DOHH2 (cell line): Measurements from ENCODE around the gene TMA7.

Experiments used
- H3F3A ChIP-seq: fragments of 200-600 bp; sonication (generic), shearing (Covaris generic); 2 replicates; pipeline ENCODE4 v1.6.0; 2016; ENCODE audit warnings: antibody characterized with exemption, mild to moderate bottlenecking; ENCODE audit not compliant: control insufficient read depth, insufficient read depth
- H3K27ac ChIP-seq: fragments of 200-600 bp; sonication (generic); 2 replicates; pipeline ENCODE4 v1.5.1; 2014; ENCODE audit warnings: low read depth, mild to moderate bottlenecking, low read length, moderate library complexity
- H3K27me3 ChIP-seq: fragments of 200-600 bp; sonication (generic); 2 replicates; pipeline ENCODE4 v1.6.1; 2014; ENCODE audit warnings: mild to moderate bottlenecking, low read length, mixed read lengths; ENCODE audit not compliant: control insufficient read depth
- H3K36me3 ChIP-seq: fragments of 200-600 bp; sonication (generic); 2 replicates; pipeline ENCODE4 v1.6.1; 2014; ENCODE audit warnings: mild to moderate bottlenecking, low read length, moderate library complexity, mixed read lengths; ENCODE audit not compliant: control insufficient read depth
- H3K4me1 ChIP-seq: fragments of 200-600 bp; sonication (generic); 2 replicates; pipeline ENCODE4 v1.6.1; 2014; ENCODE audit warnings: mild to moderate bottlenecking, low read length, mixed read lengths; ENCODE audit not compliant: control insufficient read depth
- H3K4me2 ChIP-seq: fragments of 200-600 bp; sonication (generic); 2 replicates; pipeline ENCODE4 v1.6.0; 2014; ENCODE audit warnings: mild to moderate bottlenecking, low read length, moderate library complexity
- H3K4me3 ChIP-seq: fragments of 200-600 bp; sonication (generic); 2 replicates; pipeline ENCODE4 v1.5.1; 2014; ENCODE audit warnings: mild to moderate bottlenecking, low read length, mixed read lengths
- H3K79me2 ChIP-seq: fragments of 200-600 bp; sonication (generic); 2 replicates; pipeline ENCODE4 v1.6.1; 2014; ENCODE audit warnings: mild to moderate bottlenecking, low read length, mixed read lengths; ENCODE audit not compliant: control insufficient read depth
- H3K9me2 ChIP-seq: fragments of 200-600 bp; sonication (generic); replicated peaks from 2 replicates; pipeline ENCODE4 v1.6.1; 2014; ENCODE audit warnings: mild to moderate bottlenecking, low read length, mixed read lengths; ENCODE audit not compliant: control insufficient read depth
- H3K9me3 ChIP-seq: fragments of 200-600 bp; sonication (generic); 2 replicates; pipeline ENCODE4 v1.6.1; 2014; ENCODE audit warnings: antibody characterized with exemption, low read length, mixed read lengths; ENCODE audit not compliant: control insufficient read depth, insufficient read depth
- H4K20me1 ChIP-seq: fragments of 200-600 bp; sonication (generic); 2 replicates; pipeline ENCODE4 v1.6.0; 2014; ENCODE audit warnings: low read depth, mild to moderate bottlenecking, antibody characterized with exemption, low read length, moderate library complexity; ENCODE audit not compliant: control insufficient read depth, insufficient read depth
- CTCF ChIP-seq: fragments of 200-600 bp; sonication (generic); IDR thresholded peaks from one replicate; pipeline ENCODE4 v1.5.1; 2014; ENCODE audit warnings: antibody characterized with exemption, mild to moderate bottlenecking, low read depth, low read length; ENCODE audit not compliant: poor library complexity, severe bottlenecking
- EZH2phosphoT487 ChIP-seq: fragments of 200-600 bp; sonication (generic); IDR thresholded peaks from 2 replicates; pipeline ENCODE4 v1.6.1; 2017; ENCODE audit warnings: borderline replicate concordance, mild to moderate bottlenecking, antibody characterized with exemption, low read length, moderate library complexity, mixed read lengths

Gene TMA7

DNA sequence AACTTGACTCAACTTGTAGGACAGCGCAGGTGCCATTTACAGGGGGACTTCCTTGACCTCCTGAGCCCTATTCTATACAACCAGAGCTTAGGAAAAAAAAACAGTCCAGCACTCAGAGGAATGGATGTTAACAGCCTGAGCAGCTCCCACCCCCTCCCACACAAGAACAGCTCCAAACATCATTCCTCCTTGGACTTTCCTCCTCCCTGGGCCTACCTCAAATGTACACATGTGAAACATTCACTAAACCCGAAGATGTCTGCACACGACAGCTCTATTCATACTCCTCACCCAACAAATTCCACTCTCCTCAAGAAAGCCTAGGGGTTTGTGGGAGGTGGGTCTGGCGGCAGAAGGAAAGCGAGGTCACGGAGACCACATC, 6.0 kb downstream of the TMA7 start:
- Histone ChIP-seq H3K9me3 (no peaks in the 10 kb centered on the region), H3K4me2 (peak overlapping the region; percentile 89), H4K20me1 (peaks cover 7% of the 10 kb centered on the region), H3F3A (peaks cover 34% of the 10 kb centered on the region), H3K27ac (no peak overlapping the region), H3K79me2 (peaks cover 56% of the 10 kb centered on the region), H3K27me3 (no peaks in the 10 kb centered on the region), H3K36me3 (peaks cover 59% of the 10 kb centered on the region), H3K4me3 (peak overlapping the region; percentile 79), H3K9me2 (no peaks in the 10 kb centered on the region), H3K4me1 (peaks cover 27% of the 10 kb centered on the region)
- no peak for TF ChIP-seq EZH2phosphoT487

- Histone ChIP-seq H3K27me3 (no peaks in the 10 kb centered on the region), H3K9me3 (no peaks in the 10 kb centered on the region), H3K4me3 (peak within 1 kb of the TSS; percentile 79), H3K36me3 (peaks cover 60% of the 10 kb centered on the region), H3K4me2 (peak within 1 kb of the TSS; percentile 89), H4K20me1 (peaks cover 3% of the 10 kb centered on the region), H3K9me2 (no peaks in the 10 kb centered on the region), H3K27ac (0 out of 2 replicates have a peak within 1 kb of the TSS, but pooled peaks have one; percentile 2), H3K4me1 (peaks cover 24% of the 10 kb centered on the region), H3K79me2 (peaks cover 50% of the 10 kb centered on the region), H3F3A (peaks cover 30% of the 10 kb centered on the region)
- no peak for TF ChIP-seq CTCF
- no peak for TF ChIP-seq EZH2phosphoT487
These were observed 6.6 kb downstream of the TMA7 start, which contains the start of gene ATRIP for GRCh38 chr3:48446425-48447193. Gene ATRIP (plus strand): TSS chr3:48446737. CDS start chr3:48446846, 109 bp downstream.

DNA sequence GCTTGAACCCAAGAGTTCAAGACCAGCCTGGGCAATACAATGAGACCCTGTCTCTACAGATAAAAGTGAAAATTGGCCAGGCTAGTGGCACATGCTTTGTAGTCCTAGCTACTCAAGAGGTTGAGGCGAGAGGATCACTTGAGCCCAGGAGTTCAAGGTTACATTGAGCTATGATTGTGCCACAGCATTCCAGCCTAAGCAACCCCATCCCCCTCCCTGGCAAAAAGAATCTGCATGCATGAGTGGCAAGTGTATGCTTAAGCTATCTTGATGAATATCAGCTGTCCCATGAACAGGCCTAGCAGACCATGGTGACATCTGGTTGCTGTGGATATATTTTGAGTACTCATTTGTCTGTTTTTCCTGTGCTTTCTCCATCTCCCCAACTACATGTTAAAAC, 11.2 kb downstream of the TMA7 start:
- no peaks in the 10 kb centered on the region for H3K27me3 ChIP-seq
- no peak overlapping the region for H3K4me2 ChIP-seq
- TF ChIP-seq CTCF (no peak), EZH2phosphoT487 (no peak)
- H3K4me3 ChIP-seq = no peak overlapping the region
- no peaks in the 10 kb centered on the region for H3F3A ChIP-seq
- no peak overlapping the region for H3K27ac ChIP-seq
- no peaks in the 10 kb centered on the region for H3K9me3 ChIP-seq
- H3K36me3 ChIP-seq = peaks cover 70% of the 10 kb centered on the region
- H3K9me2 ChIP-seq = no peaks in the 10 kb centered on the region
- no peaks in the 10 kb centered on the region; the same call in 1 of the 2 replicates for H4K20me1 ChIP-seq
- H3K79me2 ChIP-seq = peaks cover 25% of the 10 kb centered on the region
- H3K4me1 ChIP-seq = peaks cover 9% of the 10 kb centered on the region

GRCh38 chr3:48456456-48456855, 16.4 kb downstream of the TMA7 start:
- Histone ChIP-seq H3K9me3 (no peaks in the 10 kb centered on the region), H3K79me2 (no peaks in the 10 kb centered on the region), H3K4me2 (no peak overlapping the region), H3K9me2 (no peaks in the 10 kb centered on the region), H3F3A (peaks cover 7% of the 10 kb centered on the region; the same call in 1 of the 2 replicates), H4K20me1 (no peaks in the 10 kb centered on the region), H3K27ac (no peak overlapping the region), H3K27me3 (no peaks in the 10 kb centered on the region), H3K36me3 (peaks cover 80% of the 10 kb centered on the region), H3K4me1 (no peaks in the 10 kb centered on the region), H3K4me3 (no peak overlapping the region)
- TF ChIP-seq EZH2phosphoT487 (no peak), CTCF (no peak)
